ENCODE data around the gene TIMP2.

DNA sequence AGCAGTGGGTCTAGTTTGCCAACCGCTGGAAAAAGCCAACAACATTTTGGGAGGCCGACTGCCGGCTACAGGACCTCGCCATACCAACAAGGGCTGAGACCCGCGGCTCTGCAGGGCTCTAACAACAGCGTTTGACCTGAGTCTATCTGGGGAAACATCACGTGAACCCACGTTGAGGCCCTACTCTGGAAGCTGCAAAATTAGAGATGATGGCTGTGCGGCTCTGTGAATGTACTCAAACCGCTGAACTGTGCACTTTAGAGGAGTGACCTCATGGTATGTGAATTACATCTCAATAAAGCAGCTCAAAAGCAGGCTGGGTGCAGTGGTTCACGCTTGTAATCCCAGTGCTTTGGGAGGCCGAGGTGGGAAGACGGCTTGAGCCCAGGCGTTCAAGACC lies 12.1 kb downstream of the TIMP2 start:
- TF ChIP-seq, protein P1, sequence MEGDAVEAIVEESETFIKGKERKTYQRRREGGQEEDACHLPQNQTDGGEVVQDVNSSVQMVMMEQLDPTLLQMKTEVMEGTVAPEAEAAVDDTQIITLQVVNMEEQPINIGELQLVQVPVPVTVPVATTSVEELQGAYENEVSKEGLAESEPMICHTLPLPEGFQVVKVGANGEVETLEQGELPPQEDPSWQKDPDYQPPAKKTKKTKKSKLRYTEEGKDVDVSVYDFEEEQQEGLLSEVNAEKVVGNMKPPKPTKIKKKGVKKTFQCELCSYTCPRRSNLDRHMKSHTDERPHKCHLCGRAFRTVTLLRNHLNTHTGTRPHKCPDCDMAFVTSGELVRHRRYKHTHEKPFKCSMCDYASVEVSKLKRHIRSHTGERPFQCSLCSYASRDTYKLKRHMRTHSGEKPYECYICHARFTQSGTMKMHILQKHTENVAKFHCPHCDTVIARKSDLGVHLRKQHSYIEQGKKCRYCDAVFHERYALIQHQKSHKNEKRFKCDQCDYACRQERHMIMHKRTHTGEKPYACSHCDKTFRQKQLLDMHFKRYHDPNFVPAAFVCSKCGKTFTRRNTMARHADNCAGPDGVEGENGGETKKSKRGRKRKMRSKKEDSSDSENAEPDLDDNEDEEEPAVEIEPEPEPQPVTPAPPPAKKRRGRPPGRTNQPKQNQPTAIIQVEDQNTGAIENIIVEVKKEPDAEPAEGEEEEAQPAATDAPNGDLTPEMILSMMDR (IDR thresholded peaks at IDR 0.05; ENCODE audit: low read depth, low read length, missing input control) = no peak
- TF ChIP-seq EGR1 (IDR thresholded peaks at IDR 0.05; ENCODE audit: low read depth in 2 of 2) (no peak), RAD21 (IDR thresholded peaks at IDR 0.05) (no peak), JUND (IDR thresholded peaks at IDR 0.05) (no peak), YY1 (IDR thresholded peaks at IDR 0.05) (no peak)
